HEK293 (cell line): Measurements from ENCODE around the gene RNF31.

Experiments
- BCL11A ChIP-seq: fragments of 450-650 bp; formaldehyde crosslinking; IDR thresholded peaks from 2 replicates; pipeline ENCODE4 v1.5.1; 2016; ENCODE audit warnings: low read depth, missing biosample characterization, missing genetic modification characterization
- GLI2 ChIP-seq: fragments of 450-650 bp; formaldehyde crosslinking; IDR thresholded peaks from 2 replicates; pipeline ENCODE4; 2017; ENCODE audit warnings: missing biosample characterization, missing genetic modification characterization, low read depth, borderline replicate concordance
- OSR2 ChIP-seq: fragments of 450-650 bp; formaldehyde crosslinking; IDR thresholded peaks from 2 replicates; pipeline ENCODE4 v1.5.1; 2016; ENCODE audit warnings: missing biosample characterization, missing genetic modification characterization
- OVOL3 ChIP-seq: fragments of 450-650 bp; formaldehyde crosslinking; IDR thresholded peaks from 2 replicates; pipeline ENCODE4 v1.5.1; 2016; ENCODE audit warnings: missing biosample characterization, missing genetic modification characterization
- SP7 ChIP-seq: fragments of 450-650 bp; formaldehyde crosslinking; IDR thresholded peaks from 2 replicates; pipeline ENCODE4 v1.5.1; 2016; ENCODE audit warnings: missing biosample characterization, missing genetic modification characterization
- YY1 ChIP-seq: fragments of 450-650 bp; formaldehyde crosslinking; IDR thresholded peaks from 2 replicates; pipeline ENCODE4 v1.5.1; 2018; ENCODE audit warnings: missing biosample characterization, missing genetic modification characterization
- ZFP41 ChIP-seq: fragments of 450-650 bp; formaldehyde crosslinking; IDR thresholded peaks from 2 replicates; pipeline ENCODE4 v1.5.1; 2016; ENCODE audit warnings: missing biosample characterization, missing genetic modification characterization, borderline replicate concordance
- ZFP69B ChIP-seq: fragments of 450-650 bp; formaldehyde crosslinking; IDR thresholded peaks from 2 replicates; pipeline ENCODE4 v1.5.1; 2016; ENCODE audit warnings: missing biosample characterization, missing genetic modification characterization
- ZIC2 ChIP-seq: fragments of 450-650 bp; formaldehyde crosslinking; IDR thresholded peaks from 2 replicates; pipeline ENCODE4 v1.5.1; 2016; ENCODE audit warnings: missing biosample characterization, missing genetic modification characterization
- ZNF155 ChIP-seq: fragments of 450-650 bp; formaldehyde crosslinking; IDR thresholded peaks from 2 replicates; pipeline ENCODE4 v1.5.1; 2016; ENCODE audit warnings: missing biosample characterization, missing genetic modification characterization
- ZNF23 ChIP-seq: fragments of 450-650 bp; formaldehyde crosslinking; IDR thresholded peaks from 2 replicates; pipeline ENCODE4 v1.5.1; 2016; ENCODE audit warnings: missing biosample characterization, missing genetic modification characterization, borderline replicate concordance
- ZNF416 ChIP-seq: fragments of 450-650 bp; formaldehyde crosslinking; IDR thresholded peaks from 2 replicates; pipeline ENCODE4 v1.5.1; 2016; ENCODE audit warnings: missing biosample characterization, missing genetic modification characterization
- ZNF423 ChIP-seq: fragments of 450-650 bp; formaldehyde crosslinking; IDR thresholded peaks from 2 replicates; pipeline ENCODE4 v1.5.1; 2016; ENCODE audit warnings: missing biosample characterization, missing genetic modification characterization
- ZNF529 ChIP-seq: fragments of 450-650 bp; formaldehyde crosslinking; IDR thresholded peaks from 2 replicates; pipeline ENCODE4 v1.5.1; 2017; ENCODE audit warnings: missing genetic modification characterization, missing biosample characterization; ENCODE audit not compliant: insufficient replicate concordance
- ZNF530 ChIP-seq: fragments of 450-650 bp; formaldehyde crosslinking; IDR thresholded peaks from 2 replicates; pipeline ENCODE4 v1.5.1; 2016; ENCODE audit warnings: low read depth, missing biosample characterization, missing genetic modification characterization
- ZNF558 ChIP-seq: fragments of 450-650 bp; formaldehyde crosslinking; IDR thresholded peaks from 2 replicates; pipeline ENCODE4 v1.5.1; 2016; ENCODE audit warnings: missing biosample characterization, missing genetic modification characterization
- ZNF560 ChIP-seq: fragments of 450-650 bp; formaldehyde crosslinking; IDR thresholded peaks from 2 replicates; pipeline ENCODE4 v1.5.1; 2017; ENCODE audit warnings: missing biosample characterization, missing genetic modification characterization, borderline replicate concordance
- ZNF621 ChIP-seq: fragments of 450-650 bp; formaldehyde crosslinking; IDR thresholded peaks from 2 replicates; pipeline ENCODE4 v1.5.1; 2017; ENCODE audit warnings: missing biosample characterization, missing genetic modification characterization
- ZNF768 ChIP-seq: fragments of 450-650 bp; formaldehyde crosslinking; IDR thresholded peaks from 2 replicates; pipeline ENCODE4 v1.5.1; 2018; ENCODE audit warnings: missing biosample characterization, mild to moderate bottlenecking, missing genetic modification characterization
- ZNF776 ChIP-seq: fragments of 450-650 bp; formaldehyde crosslinking; IDR thresholded peaks from 2 replicates; pipeline ENCODE4 v1.5.0; 2017; ENCODE audit warnings: missing biosample characterization, missing genetic modification characterization, borderline replicate concordance
- ZNF791 ChIP-seq: fragments of 450-650 bp; formaldehyde crosslinking; IDR thresholded peaks from 2 replicates; pipeline ENCODE4 v1.5.1; 2016; ENCODE audit warnings: missing biosample characterization, missing genetic modification characterization
- ZNF837 ChIP-seq: fragments of 450-650 bp; formaldehyde crosslinking; IDR thresholded peaks from 2 replicates; pipeline ENCODE4 v1.5.1; 2016; ENCODE audit warnings: missing biosample characterization, missing genetic modification characterization
- TF ChIP-seq, protein P1 (sequence below): fragments of 450-650 bp; formaldehyde crosslinking; IDR thresholded peaks from 2 replicates; pipeline ENCODE4 v1.5.1; 2016; ENCODE audit warnings: missing biosample characterization, missing genetic modification characterization
- TF ChIP-seq, protein P2 (sequence below): fragments of 450-650 bp; formaldehyde crosslinking; IDR thresholded peaks from 2 replicates; pipeline ENCODE4 v1.5.1; 2016; ENCODE audit warnings: missing biosample characterization, missing genetic modification characterization, low read depth
- TF ChIP-seq, protein P3 (sequence below): fragments of 450-650 bp; formaldehyde crosslinking; IDR thresholded peaks from 2 replicates; pipeline ENCODE4 v1.5.1; 2016; ENCODE audit warnings: missing biosample characterization, missing genetic modification characterization
- TF ChIP-seq, protein P4 (sequence below): fragments of 450-650 bp; formaldehyde crosslinking; IDR thresholded peaks from 2 replicates; pipeline ENCODE4 v1.5.1; 2017; ENCODE audit warnings: missing biosample characterization, missing genetic modification characterization
- TF ChIP-seq, protein P5 (sequence below): fragments of 450-650 bp; formaldehyde crosslinking; IDR thresholded peaks from 2 replicates; pipeline ENCODE4 v1.5.1; 2017; ENCODE audit warnings: missing biosample characterization, missing genetic modification characterization
- TF ChIP-seq, protein P6 (sequence below): fragments of 450-650 bp; formaldehyde crosslinking; IDR thresholded peaks from 2 replicates; pipeline ENCODE4 v1.5.1; 2016; ENCODE audit warnings: missing biosample characterization, missing genetic modification characterization

Gene RNF31

DNA sequence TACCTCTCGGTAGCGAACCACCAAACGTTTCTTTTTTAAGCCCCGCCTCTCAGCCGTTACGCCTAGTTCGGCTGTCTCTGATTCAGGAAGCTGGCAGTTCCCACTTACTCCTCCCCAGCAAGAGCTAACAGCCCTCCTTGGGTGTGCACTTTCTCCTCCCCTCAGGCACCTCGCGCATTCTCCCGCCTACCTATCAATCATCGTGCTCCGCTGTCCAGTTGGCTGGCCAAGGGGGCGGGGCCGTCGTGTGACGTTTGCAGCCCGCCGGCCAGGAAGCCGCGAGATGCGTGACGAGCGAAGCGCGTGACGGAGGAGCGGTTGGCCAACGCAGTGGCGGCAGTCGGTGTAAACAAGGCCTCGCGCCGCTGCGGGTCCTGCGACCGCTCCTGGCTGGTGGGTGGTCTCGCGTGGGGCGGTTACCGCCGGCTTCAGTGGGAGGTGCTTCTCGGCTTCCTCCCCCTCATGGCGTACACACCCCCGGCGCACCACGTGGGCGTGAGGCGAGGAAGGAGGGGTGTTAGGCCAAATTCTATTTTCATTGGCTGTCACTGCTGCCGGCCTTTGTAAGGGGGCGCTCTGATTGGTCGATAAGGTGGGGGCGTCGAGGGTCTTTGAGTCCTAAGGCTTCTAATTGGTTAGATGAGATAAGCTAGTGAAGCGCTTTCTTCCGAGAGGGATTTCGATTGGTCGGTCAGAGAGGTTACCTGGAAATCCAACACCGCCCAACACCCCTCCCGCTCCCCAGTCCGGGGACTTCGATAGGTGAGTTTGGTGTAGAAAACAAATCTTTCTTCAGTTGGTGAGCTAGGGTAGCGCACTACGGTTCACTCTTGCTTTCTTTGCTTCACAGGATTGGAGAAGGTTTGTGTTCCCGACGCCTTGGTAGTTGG lies 32.5 kb upstream of the RNF31 start, which contains the start of the genes DCAF11 and NRL (continued):
- TF ChIP-seq, protein P1, sequence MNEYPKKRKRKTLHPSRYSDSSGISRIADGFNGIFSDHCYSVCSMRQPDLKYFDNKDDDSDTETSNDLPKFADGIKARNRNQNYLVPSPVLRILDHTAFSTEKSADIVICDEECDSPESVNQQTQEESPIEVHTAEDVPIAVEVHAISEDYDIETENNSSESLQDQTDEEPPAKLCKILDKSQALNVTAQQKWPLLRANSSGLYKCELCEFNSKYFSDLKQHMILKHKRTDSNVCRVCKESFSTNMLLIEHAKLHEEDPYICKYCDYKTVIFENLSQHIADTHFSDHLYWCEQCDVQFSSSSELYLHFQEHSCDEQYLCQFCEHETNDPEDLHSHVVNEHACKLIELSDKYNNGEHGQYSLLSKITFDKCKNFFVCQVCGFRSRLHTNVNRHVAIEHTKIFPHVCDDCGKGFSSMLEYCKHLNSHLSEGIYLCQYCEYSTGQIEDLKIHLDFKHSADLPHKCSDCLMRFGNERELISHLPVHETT (tag by site-specific recombination): no peak
- TF ChIP-seq ZNF768 (tag by site-specific recombination) (no peak), BCL11A (no peak), ZNF791 (tag by site-specific recombination) (no peak), ZNF23 (tag by site-specific recombination) (no peak), GLI2 (tag by site-specific recombination) (no peak), ZNF416 (tag by site-specific recombination) (no peak), ZIC2 (tag by site-specific recombination) (peak; percentile 47), ZNF560 (no peak), SP7 (tag by site-specific recombination) (peak; percentile 59), ZNF837 (tag by site-specific recombination) (no peak), ZNF155 (no peak), ZNF423 (0 out of 2 replicates have a peak, but pooled peaks have one; percentile 15), ZNF530 (tag by site-specific recombination) (no peak), ZFP41 (no peak), OSR2 (tag by site-specific recombination) (peak; percentile 49; the same call in 1 of the 2 replicates), ZNF621 (no peak), YY1 (tag by site-specific recombination) (no peak), OVOL3 (tag by site-specific recombination) (no peak), ZNF529 (no peak), ZNF776 (tag by site-specific recombination) (no peak), ZFP69B (tag by site-specific recombination) (no peak; the same call in 1 of the 2 replicates), ZNF558 (no peak)
- TF ChIP-seq, protein P2, sequence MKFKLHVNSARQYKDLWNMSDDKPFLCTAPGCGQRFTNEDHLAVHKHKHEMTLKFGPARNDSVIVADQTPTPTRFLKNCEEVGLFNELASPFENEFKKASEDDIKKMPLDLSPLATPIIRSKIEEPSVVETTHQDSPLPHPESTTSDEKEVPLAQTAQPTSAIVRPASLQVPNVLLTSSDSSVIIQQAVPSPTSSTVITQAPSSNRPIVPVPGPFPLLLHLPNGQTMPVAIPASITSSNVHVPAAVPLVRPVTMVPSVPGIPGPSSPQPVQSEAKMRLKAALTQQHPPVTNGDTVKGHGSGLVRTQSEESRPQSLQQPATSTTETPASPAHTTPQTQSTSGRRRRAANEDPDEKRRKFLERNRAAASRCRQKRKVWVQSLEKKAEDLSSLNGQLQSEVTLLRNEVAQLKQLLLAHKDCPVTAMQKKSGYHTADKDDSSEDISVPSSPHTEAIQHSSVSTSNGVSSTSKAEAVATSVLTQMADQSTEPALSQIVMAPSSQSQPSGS: no peak
- TF ChIP-seq, protein P3, sequence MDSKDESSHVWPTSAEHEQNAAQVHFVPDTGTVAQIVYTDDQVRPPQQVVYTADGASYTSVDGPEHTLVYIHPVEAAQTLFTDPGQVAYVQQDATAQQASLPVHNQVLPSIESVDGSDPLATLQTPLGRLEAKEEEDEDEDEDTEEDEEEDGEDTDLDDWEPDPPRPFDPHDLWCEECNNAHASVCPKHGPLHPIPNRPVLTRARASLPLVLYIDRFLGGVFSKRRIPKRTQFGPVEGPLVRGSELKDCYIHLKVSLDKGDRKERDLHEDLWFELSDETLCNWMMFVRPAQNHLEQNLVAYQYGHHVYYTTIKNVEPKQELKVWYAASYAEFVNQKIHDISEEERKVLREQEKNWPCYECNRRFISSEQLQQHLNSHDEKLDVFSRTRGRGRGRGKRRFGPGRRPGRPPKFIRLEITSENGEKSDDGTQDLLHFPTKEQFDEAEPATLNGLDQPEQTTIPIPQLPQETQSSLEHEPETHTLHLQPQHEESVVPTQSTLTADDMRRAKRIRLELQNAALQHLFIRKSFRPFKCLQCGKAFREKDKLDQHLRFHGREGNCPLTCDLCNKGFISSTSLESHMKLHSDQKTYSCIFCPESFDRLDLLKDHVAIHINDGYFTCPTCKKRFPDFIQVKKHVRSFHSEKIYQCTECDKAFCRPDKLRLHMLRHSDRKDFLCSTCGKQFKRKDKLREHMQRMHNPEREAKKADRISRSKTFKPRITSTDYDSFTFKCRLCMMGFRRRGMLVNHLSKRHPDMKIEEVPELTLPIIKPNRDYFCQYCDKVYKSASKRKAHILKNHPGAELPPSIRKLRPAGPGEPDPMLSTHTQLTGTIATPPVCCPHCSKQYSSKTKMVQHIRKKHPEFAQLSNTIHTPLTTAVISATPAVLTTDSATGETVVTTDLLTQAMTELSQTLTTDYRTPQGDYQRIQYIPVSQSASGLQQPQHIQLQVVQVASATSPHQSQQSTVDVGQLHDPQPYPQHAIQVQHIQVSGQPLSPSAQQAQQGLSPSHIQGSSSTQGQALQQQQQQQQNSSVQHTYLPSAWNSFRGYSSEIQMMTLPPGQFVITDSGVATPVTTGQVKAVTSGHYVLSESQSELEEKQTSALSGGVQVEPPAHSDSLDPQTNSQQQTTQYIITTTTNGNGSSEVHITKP (tag by site-specific recombination): peak; percentile 92
- TF ChIP-seq, protein P4, sequence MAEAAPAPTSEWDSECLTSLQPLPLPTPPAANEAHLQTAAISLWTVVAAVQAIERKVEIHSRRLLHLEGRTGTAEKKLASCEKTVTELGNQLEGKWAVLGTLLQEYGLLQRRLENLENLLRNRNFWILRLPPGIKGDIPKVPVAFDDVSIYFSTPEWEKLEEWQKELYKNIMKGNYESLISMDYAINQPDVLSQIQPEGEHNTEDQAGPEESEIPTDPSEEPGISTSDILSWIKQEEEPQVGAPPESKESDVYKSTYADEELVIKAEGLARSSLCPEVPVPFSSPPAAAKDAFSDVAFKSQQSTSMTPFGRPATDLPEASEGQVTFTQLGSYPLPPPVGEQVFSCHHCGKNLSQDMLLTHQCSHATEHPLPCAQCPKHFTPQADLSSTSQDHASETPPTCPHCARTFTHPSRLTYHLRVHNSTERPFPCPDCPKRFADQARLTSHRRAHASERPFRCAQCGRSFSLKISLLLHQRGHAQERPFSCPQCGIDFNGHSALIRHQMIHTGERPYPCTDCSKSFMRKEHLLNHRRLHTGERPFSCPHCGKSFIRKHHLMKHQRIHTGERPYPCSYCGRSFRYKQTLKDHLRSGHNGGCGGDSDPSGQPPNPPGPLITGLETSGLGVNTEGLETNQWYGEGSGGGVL (tag by site-specific recombination): no peak
- TF ChIP-seq, protein P5, sequence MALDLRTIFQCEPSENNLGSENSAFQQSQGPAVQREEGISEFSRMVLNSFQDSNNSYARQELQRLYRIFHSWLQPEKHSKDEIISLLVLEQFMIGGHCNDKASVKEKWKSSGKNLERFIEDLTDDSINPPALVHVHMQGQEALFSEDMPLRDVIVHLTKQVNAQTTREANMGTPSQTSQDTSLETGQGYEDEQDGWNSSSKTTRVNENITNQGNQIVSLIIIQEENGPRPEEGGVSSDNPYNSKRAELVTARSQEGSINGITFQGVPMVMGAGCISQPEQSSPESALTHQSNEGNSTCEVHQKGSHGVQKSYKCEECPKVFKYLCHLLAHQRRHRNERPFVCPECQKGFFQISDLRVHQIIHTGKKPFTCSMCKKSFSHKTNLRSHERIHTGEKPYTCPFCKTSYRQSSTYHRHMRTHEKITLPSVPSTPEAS: peak; percentile 44
- TF ChIP-seq, protein P6, sequence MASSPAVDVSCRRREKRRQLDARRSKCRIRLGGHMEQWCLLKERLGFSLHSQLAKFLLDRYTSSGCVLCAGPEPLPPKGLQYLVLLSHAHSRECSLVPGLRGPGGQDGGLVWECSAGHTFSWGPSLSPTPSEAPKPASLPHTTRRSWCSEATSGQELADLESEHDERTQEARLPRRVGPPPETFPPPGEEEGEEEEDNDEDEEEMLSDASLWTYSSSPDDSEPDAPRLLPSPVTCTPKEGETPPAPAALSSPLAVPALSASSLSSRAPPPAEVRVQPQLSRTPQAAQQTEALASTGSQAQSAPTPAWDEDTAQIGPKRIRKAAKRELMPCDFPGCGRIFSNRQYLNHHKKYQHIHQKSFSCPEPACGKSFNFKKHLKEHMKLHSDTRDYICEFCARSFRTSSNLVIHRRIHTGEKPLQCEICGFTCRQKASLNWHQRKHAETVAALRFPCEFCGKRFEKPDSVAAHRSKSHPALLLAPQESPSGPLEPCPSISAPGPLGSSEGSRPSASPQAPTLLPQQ: peak; percentile 80; the same call in 1 of the 2 replicates
